Measurements from ENCODE around the gene SLC22A31. TPM values are rescaled to one million over a fixed set of nuclear protein-coding genes. Genes with fewer than 3 reads are reported as not detected.

Gene SLC22A31
- total RNA-seq, 1 experiment from 2014 or later, result 53.7 TPM

GRCh38 chr16:89176717-89177116, 23.6 kb downstream of the SLC22A31 start:
- ChIA-PET POLR2A (no interaction called here), CTCF (interaction anchor here (1.3 kb wide), 1 partner anchor 39 kb away, joined by 3 read pairs; no protein-coding TSS in a partner anchor), RAD21 (ENCODE audit: low non-redundant PET in 1 of 2, low total read pairs in 2 of 2, uncharacterized antibody in 2 of 2, unreplicated experiment in 2 of 2) (no interaction called here)
- H3K36me3 ChIP-seq (ENCODE audit: control insufficient read depth in 1 of 2, insufficient read depth in 2 of 2, low read length in 2 of 2), result no peaks in the 10 kb centered on the region
- peaks cover 8 to 14% of the 10 kb centered on the region in 2 experiments for H3K4me1 ChIP-seq (ENCODE audit: control insufficient read depth in 1 of 2, insufficient read depth in 2 of 2, low read length in 2 of 2)
- ATAC-seq (no peak), DNase-seq (ENCODE audit: low read depth, low spot score) (no peak)
- H3K4me3 ChIP-seq (replicated peaks in 1 of 2; ENCODE audit: low read depth in 1 of 2, low read length in 2 of 2), result no peak overlapping the region
- H2AFZ ChIP-seq (ENCODE audit: low read depth, low read length, poor library complexity, severe bottlenecking), result no peak overlapping the region
- no peaks in the 10 kb centered on the region for H3K27me3 ChIP-seq (ENCODE audit: insufficient read depth, low read length)
- H4K20me1 ChIP-seq (ENCODE audit: insufficient read depth), result no peaks in the 10 kb centered on the region
- no TSS peak for BruUV-seq (replicated peaks)
- H3K4me2 ChIP-seq (ENCODE audit: low read length), result no peak overlapping the region
- intact Hi-C loops (cut with micrococcal nuclease), result no loop called here
- no peaks in the 10 kb centered on the region for H3K79me2 ChIP-seq (ENCODE audit: insufficient read depth, low read length)
- H3K9me3 ChIP-seq (ENCODE audit: control insufficient read depth in 1 of 2, insufficient read depth in 1 of 2, low read depth in 1 of 2, low read length in 2 of 2), result no peaks in the 10 kb centered on the region
- TF ChIP-seq ZNF274 (IDR thresholded peaks at IDR 0.05; ENCODE audit: low read depth, low read length), result no peak
- TF ChIP-seq SP1 (IDR thresholded peaks at IDR 0.05; ENCODE audit: low read depth), result no peak
- TF ChIP-seq POLR2A (IDR thresholded peaks at IDR 0.05; ENCODE audit: borderline replicate concordance, extremely low read depth, insufficient read depth, insufficient read length), result no peak
- no peak for TF ChIP-seq MAX (IDR thresholded peaks at IDR 0.05)
- TF ChIP-seq, protein P1, sequence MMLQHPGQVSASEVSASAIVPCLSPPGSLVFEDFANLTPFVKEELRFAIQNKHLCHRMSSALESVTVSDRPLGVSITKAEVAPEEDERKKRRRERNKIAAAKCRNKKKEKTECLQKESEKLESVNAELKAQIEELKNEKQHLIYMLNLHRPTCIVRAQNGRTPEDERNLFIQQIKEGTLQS (IDR thresholded peaks at IDR 0.05), result no peak
- TF ChIP-seq ZFX (IDR thresholded peaks at IDR 0.05), result no peak
- no peak for TF ChIP-seq JUND (IDR thresholded peaks at IDR 0.05)
- no peak overlapping the region for H3K9ac ChIP-seq (ENCODE audit: low read length)
- H3K9me2 ChIP-seq (ENCODE audit: insufficient read depth), result no peaks in the 10 kb centered on the region
- no peak overlapping the region for H3K27ac ChIP-seq (ENCODE audit: low read depth, low read length)

DNA sequence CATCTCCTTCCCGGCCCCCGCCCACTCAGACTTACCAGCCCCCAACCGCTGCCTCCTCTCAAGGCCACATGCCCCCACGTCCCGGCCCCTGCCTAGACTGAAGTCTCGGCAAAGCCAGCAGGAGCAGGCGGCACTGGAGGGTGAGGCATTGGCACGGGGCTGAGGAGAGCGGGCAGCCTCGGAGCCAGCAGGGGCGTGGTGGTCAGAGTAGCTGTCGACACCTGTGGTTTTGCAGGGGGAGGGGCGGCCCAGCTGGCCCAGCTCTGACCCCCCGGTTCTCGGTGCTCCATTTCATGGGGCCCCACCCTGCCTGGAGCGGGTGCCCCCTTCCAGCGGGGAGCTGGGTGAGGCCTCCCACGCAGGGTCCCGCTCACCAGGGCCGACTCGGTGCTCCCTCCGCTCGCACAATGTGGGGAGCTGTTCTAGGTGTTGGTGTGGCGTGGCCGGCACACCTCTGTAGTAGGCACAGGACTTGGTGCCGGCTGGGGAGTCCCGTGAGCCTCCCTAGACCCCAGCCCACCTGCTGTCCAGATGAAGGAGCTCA, 24.1 kb downstream of the SLC22A31 start:
- no peaks in the 10 kb centered on the region for H3K9me3 ChIP-seq (ENCODE audit: control insufficient read depth in 1 of 2, insufficient read depth in 1 of 2, low read depth in 1 of 2, low read length in 2 of 2)
- no peaks in the 10 kb centered on the region for H3K9me2 ChIP-seq (ENCODE audit: insufficient read depth)
- DNase-seq (ENCODE audit: low read depth, low spot score), result no peak
- H3K36me3 ChIP-seq (ENCODE audit: control insufficient read depth in 1 of 2, insufficient read depth in 2 of 2, low read length in 2 of 2), result no peaks in the 10 kb centered on the region
- H3K4me2 ChIP-seq (ENCODE audit: low read length), result no peak overlapping the region
- H4K20me1 ChIP-seq (ENCODE audit: insufficient read depth), result no peaks in the 10 kb centered on the region
- H3K9ac ChIP-seq (ENCODE audit: low read length), result no peak overlapping the region
- ChIA-PET POLR2A (no interaction called here), CTCF (interaction anchor here (1.0 to 1.3 kb wide), 2 partner anchors 17 to 40 kb away, joined by 3 read pairs; no protein-coding TSS in a partner anchor), RAD21 (ENCODE audit: low non-redundant PET in 1 of 2, low total read pairs in 2 of 2, uncharacterized antibody in 2 of 2, unreplicated experiment in 2 of 2) (no interaction called here)
- no peak for ATAC-seq
- no TSS peak for BruUV-seq (replicated peaks)
- H3K27ac ChIP-seq (ENCODE audit: low read depth, low read length), result no peak overlapping the region
- no peak overlapping the region for H2AFZ ChIP-seq (ENCODE audit: low read depth, low read length, poor library complexity, severe bottlenecking)
- no peak overlapping the region for H3K4me3 ChIP-seq (replicated peaks in 1 of 2; ENCODE audit: low read depth in 1 of 2, low read length in 2 of 2)
- peaks cover 6 to 11% of the 10 kb centered on the region in 2 experiments for H3K4me1 ChIP-seq (ENCODE audit: control insufficient read depth in 1 of 2, insufficient read depth in 2 of 2, low read length in 2 of 2)
- H3K27me3 ChIP-seq (ENCODE audit: insufficient read depth, low read length), result no peaks in the 10 kb centered on the region
- intact Hi-C loops (cut with micrococcal nuclease), result no loop called here
- no peaks in the 10 kb centered on the region for H3K79me2 ChIP-seq (ENCODE audit: insufficient read depth, low read length)
- TF ChIP-seq EZH2 (IDR thresholded peaks at IDR 0.05), result no peak
- TF ChIP-seq, protein P2, sequence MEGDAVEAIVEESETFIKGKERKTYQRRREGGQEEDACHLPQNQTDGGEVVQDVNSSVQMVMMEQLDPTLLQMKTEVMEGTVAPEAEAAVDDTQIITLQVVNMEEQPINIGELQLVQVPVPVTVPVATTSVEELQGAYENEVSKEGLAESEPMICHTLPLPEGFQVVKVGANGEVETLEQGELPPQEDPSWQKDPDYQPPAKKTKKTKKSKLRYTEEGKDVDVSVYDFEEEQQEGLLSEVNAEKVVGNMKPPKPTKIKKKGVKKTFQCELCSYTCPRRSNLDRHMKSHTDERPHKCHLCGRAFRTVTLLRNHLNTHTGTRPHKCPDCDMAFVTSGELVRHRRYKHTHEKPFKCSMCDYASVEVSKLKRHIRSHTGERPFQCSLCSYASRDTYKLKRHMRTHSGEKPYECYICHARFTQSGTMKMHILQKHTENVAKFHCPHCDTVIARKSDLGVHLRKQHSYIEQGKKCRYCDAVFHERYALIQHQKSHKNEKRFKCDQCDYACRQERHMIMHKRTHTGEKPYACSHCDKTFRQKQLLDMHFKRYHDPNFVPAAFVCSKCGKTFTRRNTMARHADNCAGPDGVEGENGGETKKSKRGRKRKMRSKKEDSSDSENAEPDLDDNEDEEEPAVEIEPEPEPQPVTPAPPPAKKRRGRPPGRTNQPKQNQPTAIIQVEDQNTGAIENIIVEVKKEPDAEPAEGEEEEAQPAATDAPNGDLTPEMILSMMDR (IDR thresholded peaks at IDR 0.05 in 2 of 3, conservative IDR thresholded peaks at IDR 0.05 in 1 of 3; ENCODE audit: borderline replicate concordance in 1 of 3, insufficient read depth in 1 of 3, low read depth in 2 of 3, low read length in 2 of 3), result no peak
- TF ChIP-seq, protein P1 (IDR thresholded peaks at IDR 0.05), result no peak
- no peak for TF ChIP-seq CEBPB (IDR thresholded peaks at IDR 0.05; ENCODE audit: low read depth)
- TF ChIP-seq JUND (IDR thresholded peaks at IDR 0.05), result no peak
- TF ChIP-seq, protein P3, sequence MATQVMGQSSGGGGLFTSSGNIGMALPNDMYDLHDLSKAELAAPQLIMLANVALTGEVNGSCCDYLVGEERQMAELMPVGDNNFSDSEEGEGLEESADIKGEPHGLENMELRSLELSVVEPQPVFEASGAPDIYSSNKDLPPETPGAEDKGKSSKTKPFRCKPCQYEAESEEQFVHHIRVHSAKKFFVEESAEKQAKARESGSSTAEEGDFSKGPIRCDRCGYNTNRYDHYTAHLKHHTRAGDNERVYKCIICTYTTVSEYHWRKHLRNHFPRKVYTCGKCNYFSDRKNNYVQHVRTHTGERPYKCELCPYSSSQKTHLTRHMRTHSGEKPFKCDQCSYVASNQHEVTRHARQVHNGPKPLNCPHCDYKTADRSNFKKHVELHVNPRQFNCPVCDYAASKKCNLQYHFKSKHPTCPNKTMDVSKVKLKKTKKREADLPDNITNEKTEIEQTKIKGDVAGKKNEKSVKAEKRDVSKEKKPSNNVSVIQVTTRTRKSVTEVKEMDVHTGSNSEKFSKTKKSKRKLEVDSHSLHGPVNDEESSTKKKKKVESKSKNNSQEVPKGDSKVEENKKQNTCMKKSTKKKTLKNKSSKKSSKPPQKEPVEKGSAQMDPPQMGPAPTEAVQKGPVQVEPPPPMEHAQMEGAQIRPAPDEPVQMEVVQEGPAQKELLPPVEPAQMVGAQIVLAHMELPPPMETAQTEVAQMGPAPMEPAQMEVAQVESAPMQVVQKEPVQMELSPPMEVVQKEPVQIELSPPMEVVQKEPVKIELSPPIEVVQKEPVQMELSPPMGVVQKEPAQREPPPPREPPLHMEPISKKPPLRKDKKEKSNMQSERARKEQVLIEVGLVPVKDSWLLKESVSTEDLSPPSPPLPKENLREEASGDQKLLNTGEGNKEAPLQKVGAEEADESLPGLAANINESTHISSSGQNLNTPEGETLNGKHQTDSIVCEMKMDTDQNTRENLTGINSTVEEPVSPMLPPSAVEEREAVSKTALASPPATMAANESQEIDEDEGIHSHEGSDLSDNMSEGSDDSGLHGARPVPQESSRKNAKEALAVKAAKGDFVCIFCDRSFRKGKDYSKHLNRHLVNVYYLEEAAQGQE (IDR thresholded peaks at IDR 0.05; ENCODE audit: low read depth), result no peak
- no peak for TF ChIP-seq ZFX (IDR thresholded peaks at IDR 0.05)
- TF ChIP-seq TCF7L2 (IDR thresholded peaks at IDR 0.05; ENCODE audit: borderline replicate concordance, extremely low read depth, insufficient read depth, insufficient read length), result no peak
- TF ChIP-seq SP1 (IDR thresholded peaks at IDR 0.05; ENCODE audit: low read depth), result no peak
- TF ChIP-seq EGR1 (IDR thresholded peaks at IDR 0.05; ENCODE audit: low read depth), result no peak
- TF ChIP-seq MAX (IDR thresholded peaks at IDR 0.05), result no peak
- no peak for TF ChIP-seq RAD21 (IDR thresholded peaks at IDR 0.05; ENCODE audit: low read depth)

Data from HCT116 (cell line).